GM06990 (cell line): ENCODE measurements around the gene LAPTM5.

Experiments used
- DNase-seq: peaks from one replicate; pipeline ENCODE4 v3.0.0-alpha.2; 2011; ENCODE audit not compliant: insufficient read length; ENCODE audit errors: extremely low read depth
- H3K27me3 ChIP-seq: replicated peaks from 2 replicates; pipeline ENCODE4 v1.6.0; 2011; ENCODE audit warnings: low read length; ENCODE audit not compliant: control insufficient read depth, insufficient read depth
- H3K36me3 ChIP-seq: 2 replicates; pipeline ENCODE4 v1.5.1; 2011; ENCODE audit warnings: low read length; ENCODE audit not compliant: control insufficient read depth, insufficient read depth
- H3K4me3 ChIP-seq: replicated peaks from 2 replicates; pipeline ENCODE4 v1.5.1; 2011; ENCODE audit warnings: low read depth, mild to moderate bottlenecking, control low read depth, low read length
- TF ChIP-seq, protein P1 (sequence below): IDR thresholded peaks from 2 replicates; pipeline ENCODE4 v1.5.1; 2011; ENCODE audit warnings: low read length, control low read depth, mild to moderate bottlenecking, inconsistent platforms; ENCODE audit not compliant: insufficient read depth, poor library complexity, severe bottlenecking

The LAPTM5 gene

GRCh38 chr1:30704271-30704670 lies 53.3 kb downstream of the LAPTM5 start:
- TF ChIP-seq, protein P1, sequence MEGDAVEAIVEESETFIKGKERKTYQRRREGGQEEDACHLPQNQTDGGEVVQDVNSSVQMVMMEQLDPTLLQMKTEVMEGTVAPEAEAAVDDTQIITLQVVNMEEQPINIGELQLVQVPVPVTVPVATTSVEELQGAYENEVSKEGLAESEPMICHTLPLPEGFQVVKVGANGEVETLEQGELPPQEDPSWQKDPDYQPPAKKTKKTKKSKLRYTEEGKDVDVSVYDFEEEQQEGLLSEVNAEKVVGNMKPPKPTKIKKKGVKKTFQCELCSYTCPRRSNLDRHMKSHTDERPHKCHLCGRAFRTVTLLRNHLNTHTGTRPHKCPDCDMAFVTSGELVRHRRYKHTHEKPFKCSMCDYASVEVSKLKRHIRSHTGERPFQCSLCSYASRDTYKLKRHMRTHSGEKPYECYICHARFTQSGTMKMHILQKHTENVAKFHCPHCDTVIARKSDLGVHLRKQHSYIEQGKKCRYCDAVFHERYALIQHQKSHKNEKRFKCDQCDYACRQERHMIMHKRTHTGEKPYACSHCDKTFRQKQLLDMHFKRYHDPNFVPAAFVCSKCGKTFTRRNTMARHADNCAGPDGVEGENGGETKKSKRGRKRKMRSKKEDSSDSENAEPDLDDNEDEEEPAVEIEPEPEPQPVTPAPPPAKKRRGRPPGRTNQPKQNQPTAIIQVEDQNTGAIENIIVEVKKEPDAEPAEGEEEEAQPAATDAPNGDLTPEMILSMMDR: no peak
- no peaks in the 10 kb centered on the region; the same call in 1 of the 2 replicates for H3K27me3 ChIP-seq
- no peaks in the 10 kb centered on the region for H3K36me3 ChIP-seq
- no peak for DNase-seq
- H3K4me3 ChIP-seq: no peak overlapping the region

DNA sequence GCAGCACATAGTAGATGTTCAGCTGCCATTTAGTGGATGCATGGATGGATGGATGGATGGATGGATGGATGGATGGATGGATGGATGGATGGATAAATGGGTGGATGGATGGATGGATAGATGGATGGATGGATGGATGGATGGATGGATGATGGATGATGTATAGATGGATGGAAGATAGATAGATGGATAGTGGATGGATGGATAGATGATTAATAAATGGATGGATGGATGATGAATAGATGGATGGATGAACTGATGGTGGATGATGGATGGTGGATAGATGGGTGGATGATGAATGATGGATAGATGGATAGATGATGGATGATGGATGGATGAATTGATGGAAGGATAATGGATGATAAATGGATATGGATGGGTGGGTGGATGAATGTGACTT lies 54.8 kb downstream of the LAPTM5 start:
- no peaks in the 10 kb centered on the region for H3K27me3 ChIP-seq
- no peak for DNase-seq
- no peak overlapping the region for H3K4me3 ChIP-seq
- TF ChIP-seq, protein P1: no peak
- no peaks in the 10 kb centered on the region for H3K36me3 ChIP-seq

- DNase-seq: no peak
- H3K27me3 ChIP-seq: no peaks in the 10 kb centered on the region
- TF ChIP-seq, protein P1: no peak
- H3K36me3 ChIP-seq: no peaks in the 10 kb centered on the region
- H3K4me3 ChIP-seq: no peak overlapping the region
These were observed 56.3 kb downstream of the LAPTM5 start for GRCh38 chr1:30701258-30701633.

GRCh38 chr1:30700528-30701257 lies 56.9 kb downstream of the LAPTM5 start:
- no peak for DNase-seq
- TF ChIP-seq, protein P1: no peak
- no peaks in the 10 kb centered on the region for H3K27me3 ChIP-seq
- no peak overlapping the region for H3K4me3 ChIP-seq
- no peaks in the 10 kb centered on the region for H3K36me3 ChIP-seq

DNA sequence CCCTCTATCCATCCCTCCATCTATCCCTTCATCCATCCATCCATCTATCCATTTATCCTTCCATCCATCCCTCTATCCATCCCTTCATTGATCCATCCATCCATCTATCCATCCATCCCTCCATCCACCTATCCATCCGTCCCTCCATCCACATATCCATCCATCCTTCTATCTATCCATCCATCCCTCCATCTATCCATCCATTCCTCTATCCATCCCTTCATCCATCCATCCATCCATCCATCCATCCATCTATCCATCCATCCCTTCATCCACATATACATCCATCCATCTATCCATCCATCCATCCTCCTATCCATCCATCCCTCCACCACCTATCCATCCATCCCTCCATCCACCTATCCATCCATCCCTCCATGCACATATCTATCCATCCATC lies 57.8 kb downstream of the LAPTM5 start:
- H3K4me3 ChIP-seq: no peak overlapping the region
- no peaks in the 10 kb centered on the region for H3K36me3 ChIP-seq
- TF ChIP-seq, protein P1: no peak
- H3K27me3 ChIP-seq: no peaks in the 10 kb centered on the region
- DNase-seq: no peak
